GM12864 (cell line): Measurements from ENCODE around the gene PDE4B.

ENCODE experiments used
- DNase-seq: peaks from one replicate; pipeline ENCODE4 v3.0.0-alpha.2; 2011; ENCODE audit warnings: low read depth
- H3K4me3 ChIP-seq: 2 replicates; pipeline ENCODE4 v1.5.1; 2011; ENCODE audit warnings: mild to moderate bottlenecking, low read depth, low read length, control low read depth
- TF ChIP-seq, protein P1 (sequence below): IDR thresholded peaks from 2 replicates; pipeline ENCODE4 v1.5.1; 2011; ENCODE audit warnings: low read depth, mild to moderate bottlenecking, moderate library complexity, low read length, control low read depth, inconsistent platforms; ENCODE audit errors: missing control alignments

Gene PDE4B

GRCh38 chr1:66140072-66140471, 347.4 kb downstream of the PDE4B start:
- DNase-seq, result no peak
- H3K4me3 ChIP-seq, result no peak overlapping the region
- TF ChIP-seq, protein P1, sequence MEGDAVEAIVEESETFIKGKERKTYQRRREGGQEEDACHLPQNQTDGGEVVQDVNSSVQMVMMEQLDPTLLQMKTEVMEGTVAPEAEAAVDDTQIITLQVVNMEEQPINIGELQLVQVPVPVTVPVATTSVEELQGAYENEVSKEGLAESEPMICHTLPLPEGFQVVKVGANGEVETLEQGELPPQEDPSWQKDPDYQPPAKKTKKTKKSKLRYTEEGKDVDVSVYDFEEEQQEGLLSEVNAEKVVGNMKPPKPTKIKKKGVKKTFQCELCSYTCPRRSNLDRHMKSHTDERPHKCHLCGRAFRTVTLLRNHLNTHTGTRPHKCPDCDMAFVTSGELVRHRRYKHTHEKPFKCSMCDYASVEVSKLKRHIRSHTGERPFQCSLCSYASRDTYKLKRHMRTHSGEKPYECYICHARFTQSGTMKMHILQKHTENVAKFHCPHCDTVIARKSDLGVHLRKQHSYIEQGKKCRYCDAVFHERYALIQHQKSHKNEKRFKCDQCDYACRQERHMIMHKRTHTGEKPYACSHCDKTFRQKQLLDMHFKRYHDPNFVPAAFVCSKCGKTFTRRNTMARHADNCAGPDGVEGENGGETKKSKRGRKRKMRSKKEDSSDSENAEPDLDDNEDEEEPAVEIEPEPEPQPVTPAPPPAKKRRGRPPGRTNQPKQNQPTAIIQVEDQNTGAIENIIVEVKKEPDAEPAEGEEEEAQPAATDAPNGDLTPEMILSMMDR, result no peak

DNA sequence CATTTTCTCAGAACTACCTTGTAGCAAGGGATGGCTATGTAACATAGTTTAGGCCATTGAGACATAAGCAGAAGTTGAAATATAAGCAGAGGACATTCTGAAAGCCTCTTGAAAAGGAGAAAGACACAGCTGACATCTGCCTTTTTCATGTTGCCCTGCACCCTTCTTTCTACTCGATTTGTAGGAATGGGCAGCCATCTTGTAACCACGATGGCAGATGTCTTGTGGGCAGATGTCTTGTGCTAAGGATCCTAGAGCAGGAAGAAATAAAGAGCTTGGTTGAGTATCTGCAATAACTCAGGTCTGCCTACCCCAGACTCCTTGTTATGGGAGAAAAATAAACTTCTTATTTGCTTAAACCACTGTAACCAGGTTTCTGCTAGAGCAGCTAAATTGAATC, 351.0 kb downstream of the PDE4B start:
- H3K4me3 ChIP-seq, result no peak overlapping the region
- TF ChIP-seq, protein P1, result no peak
- DNase-seq, result no peak

- no peak for DNase-seq
- H3K4me3 ChIP-seq, result no peak overlapping the region
- TF ChIP-seq, protein P1, result no peak
Measured at GRCh38 chr1:66147226-66147835, 354.6 kb downstream of the PDE4B start.

DNA sequence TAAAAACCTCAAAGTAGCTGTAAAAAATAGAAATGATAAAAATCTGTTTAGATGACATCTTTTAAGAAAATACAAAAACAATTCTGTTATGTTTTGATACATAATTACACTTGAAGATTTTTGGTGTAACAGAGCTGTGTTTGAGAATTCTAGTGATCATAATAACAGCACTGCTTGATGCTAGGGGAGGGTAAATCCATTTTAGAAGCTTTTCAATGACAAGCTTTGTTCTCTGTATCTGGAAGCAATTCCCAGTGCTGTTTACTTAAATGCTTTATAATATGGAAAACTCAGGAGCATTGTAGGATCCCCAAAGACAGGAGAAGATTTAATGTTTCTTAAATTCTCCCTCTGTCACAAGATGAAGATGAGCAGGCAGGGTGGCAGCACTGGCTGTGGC, 359.3 kb downstream of the PDE4B start:
- no peak for DNase-seq
- TF ChIP-seq, protein P1, result no peak

DNA sequence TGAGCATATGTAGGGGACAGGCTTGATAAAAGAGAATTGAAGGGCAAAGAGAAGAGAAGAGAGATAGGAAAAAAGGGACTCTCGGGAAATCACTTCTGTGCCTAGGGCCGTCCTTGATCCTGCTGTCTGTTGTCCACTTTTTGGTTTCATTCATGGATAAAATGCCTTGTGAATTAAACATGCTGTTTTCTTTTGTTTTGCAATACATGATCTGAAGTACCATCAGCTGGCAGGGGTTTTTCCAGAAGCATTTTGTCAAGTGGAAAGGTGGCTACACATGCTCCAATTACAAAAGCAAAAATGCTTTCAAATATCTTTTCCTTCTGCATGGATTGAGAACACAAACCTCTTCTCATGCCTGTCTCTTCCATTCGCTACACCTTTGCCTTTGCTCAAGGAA, 361.7 kb downstream of the PDE4B start:
- TF ChIP-seq, protein P1, result no peak
- H3K4me3 ChIP-seq, result no peak overlapping the region
- DNase-seq, result no peak

More for the DNA sequence above, 359.3 kb downstream of the PDE4B start:
- H3K4me3 ChIP-seq, result no peak overlapping the region

- no peak overlapping the region for H3K4me3 ChIP-seq
- TF ChIP-seq, protein P1, result no peak
- DNase-seq, result no peak
Measured at GRCh38 chr1:66156144-66156543, 363.4 kb downstream of the PDE4B start.

DNA sequence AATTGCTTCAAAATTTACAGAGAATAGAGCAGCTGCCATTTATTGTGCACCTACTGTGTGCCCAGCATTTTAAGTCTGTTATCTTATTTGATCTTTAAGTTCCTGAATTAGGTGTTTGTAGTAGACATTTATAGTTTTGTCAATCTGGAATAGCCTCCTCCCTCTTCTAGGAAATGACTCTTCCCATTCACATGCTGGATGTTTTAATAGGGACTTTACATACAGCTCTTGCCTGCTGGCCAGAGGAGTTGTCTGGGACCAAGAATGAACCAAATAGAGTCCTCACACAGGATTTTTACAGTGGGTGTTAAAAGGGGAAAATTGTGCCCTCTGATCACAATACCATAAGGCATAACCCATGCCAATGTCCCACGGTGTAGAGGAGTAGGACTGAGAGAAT, 367.1 kb downstream of the PDE4B start:
- TF ChIP-seq, protein P1, result no peak
- DNase-seq, result no peak
- H3K4me3 ChIP-seq, result no peak overlapping the region
